Measurements from ENCODE around the gene SP140.
A peak's percentile ranks its signal among the peaks of the same experiment; 100 is the strongest.

SP140 gene

GRCh38 chr2:230267059-230267458 lies 41.5 kb downstream of the SP140 start:
- no peak overlapping the region for H3K9ac ChIP-seq (ENCODE audit: low read length)
- no peaks in the 10 kb centered on the region for H3K9me2 ChIP-seq (replicated peaks; ENCODE audit: insufficient read depth, low read length)
- no peaks in the 10 kb centered on the region for H3F3A ChIP-seq (ENCODE audit: insufficient read depth, low read length)
- TF ChIP-seq CTCF (IDR thresholded peaks at IDR 0.05; ENCODE audit: low read length) = no peak
- no peak for TF ChIP-seq EZH2phosphoT487 (IDR thresholded peaks at IDR 0.05; ENCODE audit: low read length)
- TF ChIP-seq EZH2 (optimal IDR thresholded peaks at IDR 0.05; ENCODE audit: low read depth, low read length) = no peak
- no peak overlapping the region for H3K4me3 ChIP-seq (ENCODE audit: low read length)
- no peaks in the 10 kb centered on the region for H3K27me3 ChIP-seq (replicated peaks; ENCODE audit: insufficient read depth, low read length)
- no peaks in the 10 kb centered on the region for H3K9me3 ChIP-seq (replicated peaks; ENCODE audit: insufficient read depth, low read length)
- no peak for DNase-seq
- H3K36me3 ChIP-seq (replicated peaks; ENCODE audit: insufficient read depth, low read length) = no peaks in the 10 kb centered on the region
- H3K4me2 ChIP-seq (ENCODE audit: low read depth, low read length) = no peak overlapping the region
- no peak overlapping the region for H2AFZ ChIP-seq (ENCODE audit: low read length)
- no peaks in the 10 kb centered on the region for H3K4me1 ChIP-seq (ENCODE audit: low read length)
- H3K27ac ChIP-seq (ENCODE audit: low read length) = no peak overlapping the region
- no peaks in the 10 kb centered on the region for H3K79me2 ChIP-seq (ENCODE audit: low read length)
- H4K20me1 ChIP-seq (ENCODE audit: insufficient read depth, low read length) = no peaks in the 10 kb centered on the region

- TF ChIP-seq CTCF (IDR thresholded peaks at IDR 0.05; ENCODE audit: low read length) = no peak
- TF ChIP-seq EZH2phosphoT487 (IDR thresholded peaks at IDR 0.05; ENCODE audit: low read length) = no peak
- no peak for TF ChIP-seq EZH2 (optimal IDR thresholded peaks at IDR 0.05; ENCODE audit: low read depth, low read length)
- H3K36me3 ChIP-seq (replicated peaks; ENCODE audit: insufficient read depth, low read length) = no peaks in the 10 kb centered on the region
- H4K20me1 ChIP-seq (ENCODE audit: insufficient read depth, low read length) = no peaks in the 10 kb centered on the region
- no peak overlapping the region for H3K4me3 ChIP-seq (ENCODE audit: low read length)
- no peaks in the 10 kb centered on the region for H3K27me3 ChIP-seq (replicated peaks; ENCODE audit: insufficient read depth, low read length)
- H3K9me3 ChIP-seq (replicated peaks; ENCODE audit: insufficient read depth, low read length) = no peaks in the 10 kb centered on the region
- H3K27ac ChIP-seq (ENCODE audit: low read length) = no peak overlapping the region
- H3K9ac ChIP-seq (ENCODE audit: low read length) = no peak overlapping the region
- no peaks in the 10 kb centered on the region for H3F3A ChIP-seq (ENCODE audit: insufficient read depth, low read length)
- no peak for DNase-seq
- no peaks in the 10 kb centered on the region for H3K79me2 ChIP-seq (ENCODE audit: low read length)
- H3K4me2 ChIP-seq (ENCODE audit: low read depth, low read length) = no peak overlapping the region
- H2AFZ ChIP-seq (ENCODE audit: low read length) = no peak overlapping the region
- H3K4me1 ChIP-seq (ENCODE audit: low read length) = no peaks in the 10 kb centered on the region
- no peaks in the 10 kb centered on the region for H3K9me2 ChIP-seq (replicated peaks; ENCODE audit: insufficient read depth, low read length)
Measured at GRCh38 chr2:230267556-230267955, 42.0 kb downstream of the SP140 start.

- Histone ChIP-seq H4K20me1 (ENCODE audit: insufficient read depth, low read length) (no peaks in the 10 kb centered on the region), H3K9ac (ENCODE audit: low read length) (no peak overlapping the region), H3K9me2 (replicated peaks; ENCODE audit: insufficient read depth, low read length) (no peaks in the 10 kb centered on the region), H3K4me1 (ENCODE audit: low read length) (no peaks in the 10 kb centered on the region), H3K36me3 (replicated peaks; ENCODE audit: insufficient read depth, low read length) (no peaks in the 10 kb centered on the region), H3F3A (ENCODE audit: insufficient read depth, low read length) (no peaks in the 10 kb centered on the region), H3K27me3 (replicated peaks; ENCODE audit: insufficient read depth, low read length) (no peaks in the 10 kb centered on the region), H3K4me2 (ENCODE audit: low read depth, low read length) (0 out of 2 replicates have a peak overlapping the region, but pooled peaks have one; percentile 33), H3K27ac (ENCODE audit: low read length) (no peak overlapping the region), H3K4me3 (ENCODE audit: low read length) (no peak overlapping the region), H3K9me3 (replicated peaks; ENCODE audit: insufficient read depth, low read length) (no peaks in the 10 kb centered on the region), H3K79me2 (ENCODE audit: low read length) (no peaks in the 10 kb centered on the region), H2AFZ (ENCODE audit: low read length) (no peak overlapping the region)
- peak; percentile 19 for DNase-seq
- TF ChIP-seq EZH2 (optimal IDR thresholded peaks at IDR 0.05; ENCODE audit: low read depth, low read length) = no peak
- no peak for TF ChIP-seq CTCF (IDR thresholded peaks at IDR 0.05; ENCODE audit: low read length)
- no peak for TF ChIP-seq EZH2phosphoT487 (IDR thresholded peaks at IDR 0.05; ENCODE audit: low read length)
Measured at GRCh38 chr2:230268606-230269243, 43.2 kb downstream of the SP140 start.
